Keratinocyte (primary cell): ENCODE measurements around the gene ABLIM1. TPM values are rescaled to one million over a fixed set of nuclear protein-coding genes. Genes with fewer than 3 reads are reported as not detected.

Experiments used
- DNase-seq: peaks from one replicate; pipeline ENCODE4 v3.0.0-alpha.2; 2011; ENCODE audit warnings: low read depth, missing footprints, low spot score
- FAIRE-seq: peaks from 2 replicates; lab custom pipeline; 2011; peaks lifted over from hg19 to GRCh38; lab: Jason Lieb, UNC
- H2AFZ ChIP-seq: 2 replicates; pipeline ENCODE4 v1.6.0; 2012; ENCODE audit warnings: low read length, control low read depth, inconsistent platforms; ENCODE audit not compliant: control insufficient read depth
- H3K27ac ChIP-seq: 2 replicates; pipeline ENCODE4 v1.5.1; 2011; ENCODE audit warnings: low read length; ENCODE audit not compliant: control insufficient read depth, insufficient read depth
- H3K27me3 ChIP-seq: 3 replicates; pipeline ENCODE4 v1.6.0; 2011; ENCODE audit warnings: low read length; ENCODE audit not compliant: control insufficient read depth, insufficient read depth; ENCODE audit errors: extremely low read depth
- H3K36me3 ChIP-seq, 2 experiments: 2 replicates in 1 of 2; 3 replicates in 1 of 2; pipeline ENCODE4 v1.5.1; 2011; ENCODE audit warnings: low read length in 2 of 2, mild to moderate bottlenecking in 1 of 2; ENCODE audit not compliant: control insufficient read depth in 2 of 2, insufficient read depth in 2 of 2; ENCODE audit errors: extremely low read depth in 1 of 2
- H3K4me1 ChIP-seq: 3 replicates; pipeline ENCODE4 v1.5.1; 2011; ENCODE audit warnings: low read length; ENCODE audit not compliant: control insufficient read depth, insufficient read depth; ENCODE audit errors: extremely low read depth
- H3K4me2 ChIP-seq: 3 replicates; pipeline ENCODE4 v1.6.0; 2011; ENCODE audit warnings: low read depth, low read length; ENCODE audit not compliant: control insufficient read depth, insufficient read depth; ENCODE audit errors: extremely low read depth
- H3K4me3 ChIP-seq, 3 experiments: fragments of 200-600 bp in 1 of 3; sonication (generic) in 1 of 3; 2 replicates in 2 of 3; 3 replicates in 1 of 3; pipeline ENCODE4 v1.5.1; 2011 to 2016; ENCODE audit warnings: low read length in 3 of 3, mild to moderate bottlenecking in 3 of 3, control low read depth in 2 of 3, inconsistent platforms in 1 of 3, low read depth in 1 of 3, mixed read lengths in 1 of 3, mixed run types in 1 of 3, moderate library complexity in 1 of 3; ENCODE audit not compliant: control insufficient read depth in 2 of 3, insufficient read depth in 2 of 3; ENCODE audit errors: extremely low read depth in 1 of 3
- H3K79me2 ChIP-seq: 2 replicates; pipeline ENCODE4 v1.6.0; 2012; ENCODE audit warnings: low read length; ENCODE audit not compliant: control insufficient read depth, insufficient read depth
- H3K9ac ChIP-seq: 3 replicates; pipeline ENCODE4 v1.6.0; 2011; ENCODE audit warnings: low read length; ENCODE audit not compliant: control insufficient read depth, insufficient read depth; ENCODE audit errors: extremely low read depth
- H3K9me1 ChIP-seq: 3 replicates; pipeline ENCODE4 v1.6.0; 2011; ENCODE audit warnings: low read length; ENCODE audit not compliant: control insufficient read depth, insufficient read depth; ENCODE audit errors: extremely low read depth
- H3K9me3 ChIP-seq: 2 replicates; pipeline ENCODE4 v1.5.1; 2012; ENCODE audit warnings: low read depth, low read length; ENCODE audit not compliant: control insufficient read depth
- H4K20me1 ChIP-seq: 3 replicates; pipeline ENCODE4 v1.6.0; 2011; ENCODE audit warnings: low read length; ENCODE audit not compliant: control insufficient read depth, insufficient read depth; ENCODE audit errors: extremely low read depth
- CTCF ChIP-seq, 3 experiments: IDR thresholded peaks in 1 of 3; conservative IDR thresholded peaks in 1 of 3; optimal IDR thresholded peaks in 1 of 3; 2 replicates in 2 of 3; 3 replicates in 1 of 3; pipeline versions ENCODE3 to v1.5.1; 2011; ENCODE audit warnings: low read length in 3 of 3, mild to moderate bottlenecking in 3 of 3, moderate library complexity in 2 of 3, control low read depth in 1 of 3, inconsistent platforms in 1 of 3; ENCODE audit not compliant: insufficient read depth in 2 of 3; ENCODE audit errors: extremely low read depth in 1 of 3
- EZH2 ChIP-seq: IDR thresholded peaks from one replicate; pipeline ENCODE4 v1.6.1; 2012; ENCODE audit warnings: inconsistent platforms, mild to moderate bottlenecking, low read length, moderate library complexity
- dilution Hi-C: fragments of 300-500 bp; cut with MboI; formaldehyde crosslinking; loops from one replicate; pipeline ENCODE4 v1.7.0; 2020; ENCODE audit warnings: low sequenced_read_pairs; ENCODE audit not compliant: extremely low pct_ligation_motif_present
- polyA plus RNA-seq, 5 experiments: library from polyadenylated mRNA; depleted of rRNA in 3 of 5; stranded (reverse) in 3 of 5; stranded (forward) in 1 of 5; unstranded in 1 of 5; fragments of >200 nt; gene quantifications; 1 replicate in 1 of 5; 2 replicates in 3 of 5; 3 replicates in 1 of 5; pipeline versions ENCODE4 v1.2.1 to v1.2.3, GENCODE V29; 2011 to 2012; ENCODE audit warnings: missing spikeins in 2 of 5, low read depth in 1 of 5, low replicate concordance in 1 of 5

ABLIM1 gene
- polyA plus RNA-seq, 1 donor (not counting 4 experiments of a cell fraction or from before 2014, with no cell fraction given): 55.2 TPM

- no peak overlapping the region for H3K4me3 ChIP-seq
- no peak overlapping the region for H3K4me2 ChIP-seq
- no peak for TF ChIP-seq CTCF (optimal IDR thresholded peaks at IDR 0.05 in 1 of 3, IDR thresholded peaks at IDR 0.05 in 1 of 3, conservative IDR thresholded peaks at IDR 0.05 in 1 of 3; ENCODE audit: extremely low read depth in 1 of 3, insufficient read depth in 2 of 3, low read length in 3 of 3)
- TF ChIP-seq EZH2: no peak
- H3K9ac ChIP-seq: no peak overlapping the region
- dilution Hi-C loops: no loop called here
- H3K27me3 ChIP-seq: no peaks in the 10 kb centered on the region
- no peaks in the 10 kb centered on the region for H3K9me3 ChIP-seq
- FAIRE-seq: no peak
- no peaks in the 10 kb centered on the region for H3K9me1 ChIP-seq
- no peak overlapping the region for H2AFZ ChIP-seq
- no peak overlapping the region for H3K27ac ChIP-seq
- no peaks in the 10 kb centered on the region for H4K20me1 ChIP-seq
- H3K4me1 ChIP-seq: peaks cover 39% of the 10 kb centered on the region
- peaks cover 26% of the 10 kb centered on the region for H3K79me2 ChIP-seq
- no peaks in the 10 kb centered on the region for H3K36me3 ChIP-seq
- no peak for DNase-seq
Measured at GRCh38 chr10:114406455-114406854, 251.6 kb downstream of the ABLIM1 start.

DNA sequence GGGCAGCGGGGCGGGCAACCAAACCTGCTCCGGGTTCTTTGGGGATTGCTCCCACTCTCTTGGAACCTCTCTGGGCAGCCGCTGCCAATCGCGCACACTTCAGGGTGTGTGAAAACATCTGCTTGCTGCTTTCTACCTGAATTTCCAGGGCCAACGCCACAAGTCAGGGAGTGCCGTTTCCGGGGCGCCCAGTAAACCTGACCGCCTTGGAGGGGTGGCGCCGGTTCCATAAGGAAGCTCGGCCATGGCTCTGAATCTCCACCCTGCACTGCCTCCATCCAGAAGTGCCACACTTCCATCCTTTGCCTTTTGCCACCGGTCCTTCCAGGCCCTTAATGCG, 253.1 kb downstream of the ABLIM1 start:
- dilution Hi-C loops: no loop called here
- peak overlapping the region; percentile 83 for H3K27ac ChIP-seq
- peak overlapping the region; percentile 88 for H2AFZ ChIP-seq
- TF ChIP-seq CTCF (optimal IDR thresholded peaks at IDR 0.05 in 1 of 3, IDR thresholded peaks at IDR 0.05 in 1 of 3, conservative IDR thresholded peaks at IDR 0.05 in 1 of 3; ENCODE audit: extremely low read depth in 1 of 3, insufficient read depth in 2 of 3, low read length in 3 of 3) (no peak), EZH2 (no peak)
- peaks cover 48% of the 10 kb centered on the region for H3K4me1 ChIP-seq
- H3K4me2 ChIP-seq: peak overlapping the region; percentile 87
- no peaks in the 10 kb centered on the region for H3K36me3 ChIP-seq
- no peak for DNase-seq
- no peaks in the 10 kb centered on the region for H3K27me3 ChIP-seq
- H3K9me3 ChIP-seq: no peaks in the 10 kb centered on the region
- peak overlapping the region; percentile 83 for H3K9ac ChIP-seq
- H3K4me3 ChIP-seq: peak overlapping the region; percentile 76 to 96 (median 92)
- FAIRE-seq: no peak
- no peaks in the 10 kb centered on the region for H3K9me1 ChIP-seq
- H3K79me2 ChIP-seq: peaks cover 41% of the 10 kb centered on the region
- no peaks in the 10 kb centered on the region for H4K20me1 ChIP-seq
